GM12878 (cell line): ENCODE data around the gene SMURF1.

Source experiments
- GABPA ChIP-seq: IDR thresholded peaks from 2 replicates; pipeline ENCODE4 v1.6.1; 2014; ENCODE audit warnings: antibody characterized with exemption, low read depth, mild to moderate bottlenecking, inconsistent platforms
- MLLT1 ChIP-seq: fragments of 450-650 bp; IDR thresholded peaks from 2 replicates; pipeline ENCODE4 v1.6.1; 2016; ENCODE audit warnings: mild to moderate bottlenecking
- MTA2 ChIP-seq: fragments of 450-650 bp; IDR thresholded peaks from 2 replicates; pipeline ENCODE4 v1.6.1; 2016; ENCODE audit warnings: low read depth, mild to moderate bottlenecking, moderate library complexity

- no peak for TF ChIP-seq MLLT1
- no peak for TF ChIP-seq MTA2
- TF ChIP-seq GABPA, result no peak
Measured at GRCh38 chr7:99132595-99133321, 11.2 kb downstream of the SMURF1 start.
